ENCODE data around the gene SMG7.

GRCh38 chr1:183506561-183506960 is 34.3 kb downstream of the SMG7 start:
- TF ChIP-seq, protein P1, sequence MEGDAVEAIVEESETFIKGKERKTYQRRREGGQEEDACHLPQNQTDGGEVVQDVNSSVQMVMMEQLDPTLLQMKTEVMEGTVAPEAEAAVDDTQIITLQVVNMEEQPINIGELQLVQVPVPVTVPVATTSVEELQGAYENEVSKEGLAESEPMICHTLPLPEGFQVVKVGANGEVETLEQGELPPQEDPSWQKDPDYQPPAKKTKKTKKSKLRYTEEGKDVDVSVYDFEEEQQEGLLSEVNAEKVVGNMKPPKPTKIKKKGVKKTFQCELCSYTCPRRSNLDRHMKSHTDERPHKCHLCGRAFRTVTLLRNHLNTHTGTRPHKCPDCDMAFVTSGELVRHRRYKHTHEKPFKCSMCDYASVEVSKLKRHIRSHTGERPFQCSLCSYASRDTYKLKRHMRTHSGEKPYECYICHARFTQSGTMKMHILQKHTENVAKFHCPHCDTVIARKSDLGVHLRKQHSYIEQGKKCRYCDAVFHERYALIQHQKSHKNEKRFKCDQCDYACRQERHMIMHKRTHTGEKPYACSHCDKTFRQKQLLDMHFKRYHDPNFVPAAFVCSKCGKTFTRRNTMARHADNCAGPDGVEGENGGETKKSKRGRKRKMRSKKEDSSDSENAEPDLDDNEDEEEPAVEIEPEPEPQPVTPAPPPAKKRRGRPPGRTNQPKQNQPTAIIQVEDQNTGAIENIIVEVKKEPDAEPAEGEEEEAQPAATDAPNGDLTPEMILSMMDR (IDR thresholded peaks at IDR 0.05), result no peak
- TF ChIP-seq POLR2A (IDR thresholded peaks at IDR 0.05), result no peak
